HuH-7.5 (cell line): ENCODE measurements around the gene SPZ1.
"Not testable (repeated sequence)": the region's sequence is repeated elsewhere in the genome, so short reads cannot be mapped to it uniquely, and the experiment has no call there.

Experiments
- DNase-seq: peaks from one replicate; pipeline ENCODE4 v3.0.0; 2011; ENCODE audit warnings: low spot score

SPZ1 gene

GRCh38 chr5:80339116-80339515, 19.3 kb downstream of the SPZ1 start:
- no peak for DNase-seq

GRCh38 chr5:80341016-80341775, 21.4 kb downstream of the SPZ1 start:
- DNase-seq = no peak

DNA sequence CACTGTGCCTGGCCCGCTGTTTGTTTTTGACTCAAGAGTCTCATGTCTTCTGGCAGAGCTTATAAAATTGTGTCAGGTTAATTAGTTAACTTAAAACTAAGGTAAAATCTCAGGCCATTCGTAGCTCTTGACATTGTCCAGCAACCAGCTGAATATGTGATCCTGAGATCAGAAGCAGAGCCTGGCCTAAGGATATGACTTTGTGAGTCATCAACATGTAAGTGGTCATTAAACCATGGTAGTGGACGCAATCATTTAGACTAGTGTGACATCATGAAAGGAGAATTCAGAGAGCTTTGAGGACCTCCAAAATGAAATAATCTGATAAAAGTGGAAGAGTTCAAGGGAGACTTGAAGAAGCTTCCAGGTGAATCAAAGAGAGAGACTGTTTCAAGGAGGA, 23.3 kb downstream of the SPZ1 start:
- DNase-seq = no peak

- DNase-seq = peak; percentile 39
Observed at GRCh38 chr5:80346055-80346454, 26.3 kb downstream of the SPZ1 start.

DNA sequence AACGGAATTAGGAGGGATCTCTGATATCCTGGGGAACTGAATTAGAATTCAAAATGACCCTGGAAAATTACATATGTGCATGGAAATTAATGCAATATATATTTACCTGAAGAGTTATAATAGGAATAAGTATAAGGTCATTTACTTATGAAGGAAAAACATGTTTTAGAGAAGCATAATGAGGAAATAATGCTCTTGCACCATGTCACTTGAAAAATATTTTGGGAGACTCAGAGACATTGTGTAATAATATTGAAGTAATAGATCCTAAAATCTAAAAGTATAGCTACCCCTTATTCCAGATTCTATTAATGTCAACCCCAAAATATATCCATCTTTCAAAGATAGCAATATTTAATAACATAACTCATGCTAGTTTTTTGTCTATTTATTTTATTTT, 28.4 kb downstream of the SPZ1 start:
- DNase-seq = no peak

DNA sequence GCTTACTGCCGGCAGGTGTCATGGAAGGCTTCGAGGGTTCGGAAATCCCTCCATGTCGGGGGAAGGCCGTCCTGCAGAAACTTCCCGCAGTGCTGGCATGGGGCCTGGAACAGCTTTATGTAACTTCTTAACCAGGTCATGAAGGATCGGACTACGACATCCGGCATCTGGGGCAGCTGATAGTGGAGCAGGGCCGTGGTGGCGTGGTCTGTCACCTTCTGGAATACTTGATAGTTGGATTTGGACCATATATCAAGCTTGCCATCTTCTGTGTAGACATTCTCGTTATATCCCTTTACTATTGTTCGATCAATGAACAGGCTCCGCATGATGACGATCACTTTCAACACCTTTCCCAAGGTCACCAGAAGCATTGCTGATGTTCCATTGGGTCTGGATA, 31.2 kb downstream of the SPZ1 start:
- not testable (repeated sequence) for DNase-seq

DNA sequence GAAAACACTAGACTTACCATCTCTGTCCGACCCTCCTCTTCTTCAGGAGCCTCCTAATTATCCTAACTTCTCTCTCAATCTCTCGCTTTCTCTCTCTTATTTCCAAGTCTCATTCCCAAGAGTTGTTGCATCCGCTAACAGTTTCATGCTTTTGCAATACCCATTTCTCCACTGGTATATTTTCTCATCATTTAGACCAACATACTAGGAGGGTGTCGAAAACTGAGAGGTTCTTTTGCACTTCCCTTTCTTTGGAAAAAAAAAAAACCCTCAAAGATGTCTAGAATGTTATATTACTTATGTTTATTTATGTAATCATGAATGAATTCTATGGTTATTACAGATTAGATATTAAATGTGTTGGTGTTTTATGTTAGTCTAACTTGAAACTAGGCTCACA, 35.9 kb downstream of the SPZ1 start:
- DNase-seq = no peak

- DNase-seq = no peak
Observed at GRCh38 chr5:80357671-80358070, 37.9 kb downstream of the SPZ1 start.

- DNase-seq = no peak
Observed at GRCh38 chr5:80360914-80361444, 41.2 kb downstream of the SPZ1 start.

DNA sequence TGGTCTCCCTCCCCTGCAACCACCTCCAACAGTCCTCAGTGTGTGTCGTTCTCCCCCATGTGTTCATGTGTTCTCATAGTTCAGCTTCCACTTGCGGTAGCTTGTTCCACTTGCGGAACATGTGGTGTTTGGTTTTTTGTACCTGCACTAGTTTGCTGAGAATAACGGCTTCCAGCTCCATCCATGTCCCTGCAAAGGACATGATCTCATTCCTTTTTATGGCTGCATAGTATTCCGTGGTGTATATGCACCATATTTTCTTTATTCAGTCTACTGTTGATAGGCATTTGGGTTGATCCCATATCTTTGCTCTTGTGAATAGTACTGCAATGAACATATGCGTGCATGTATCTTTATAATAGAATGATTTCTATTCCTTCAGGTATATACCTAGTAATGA, 45.1 kb downstream of the SPZ1 start:
- no peak for DNase-seq

- DNase-seq = no peak
Observed at GRCh38 chr5:80368661-80369480, 49.1 kb downstream of the SPZ1 start.

GRCh38 chr5:80369521-80369920, 49.7 kb downstream of the SPZ1 start:
- DNase-seq = no peak

GRCh38 chr5:80370390-80370789, 50.6 kb downstream of the SPZ1 start:
- no peak for DNase-seq
